ENCODE measurements around the gene SELENBP1.
A peak's percentile ranks its signal among the peaks of the same experiment; 100 is the strongest.
"Not testable (repeated sequence)": the region's sequence is repeated elsewhere in the genome, so short reads cannot be mapped to it uniquely, and the experiment has no call there.

SELENBP1 gene

DNA sequence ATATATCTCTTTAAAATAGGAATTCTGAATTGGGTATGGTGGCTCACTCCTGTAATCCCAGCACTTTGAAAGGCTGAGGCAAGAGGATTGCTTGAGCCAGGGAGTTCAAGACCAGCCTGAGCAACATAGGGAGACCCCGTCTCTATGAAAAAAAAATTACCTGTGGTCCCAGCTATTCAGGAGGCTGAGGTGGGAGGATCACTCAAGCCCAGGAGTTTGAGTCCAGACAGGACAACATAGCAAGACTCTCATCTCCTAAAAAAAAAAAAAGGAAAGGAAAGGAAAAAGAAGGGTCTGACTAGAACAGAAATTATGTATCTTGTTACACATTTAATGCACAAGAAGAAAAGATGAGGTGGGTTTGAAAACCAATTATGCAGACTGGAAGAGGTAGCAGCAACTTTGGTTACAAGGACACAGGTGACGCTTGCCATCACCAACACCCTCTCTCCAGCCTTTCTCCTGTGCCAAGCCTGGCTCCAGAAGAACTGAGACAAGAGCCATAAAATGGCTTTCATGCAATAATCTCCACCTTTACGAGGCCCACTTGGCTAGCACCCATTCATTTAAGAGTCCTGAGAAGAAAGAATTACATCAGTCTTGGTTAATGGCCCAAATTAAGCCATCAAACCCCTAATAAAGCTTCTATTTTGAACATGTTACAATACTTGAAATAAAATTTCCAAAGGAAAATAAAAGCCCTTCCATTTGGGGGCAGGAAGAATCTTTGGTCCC lies 4.8 kb upstream of the SELENBP1 start:
- no peak for DNase-seq

DNA sequence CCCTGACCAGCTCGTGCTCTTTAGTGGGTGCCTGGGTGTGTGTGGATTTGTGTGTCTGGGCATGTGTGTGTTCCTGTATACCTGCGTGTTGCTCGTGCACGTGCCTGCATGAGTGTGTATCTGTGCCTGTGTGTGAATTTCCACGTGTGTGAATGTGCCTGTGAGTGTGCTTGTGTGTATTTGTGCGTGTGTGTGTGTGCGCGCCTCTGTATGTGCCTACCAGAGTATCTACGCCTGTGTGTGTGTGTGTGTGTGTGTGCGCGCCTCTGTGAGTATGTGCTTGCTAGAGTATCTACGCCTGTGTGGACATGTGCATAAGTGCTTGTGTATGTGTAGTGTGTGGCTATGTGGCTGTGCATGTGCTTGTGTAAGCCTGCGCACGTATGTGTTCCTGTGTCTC lies 691 bp upstream of the SELENBP1 start:
- DNase-seq = no peak

DNA sequence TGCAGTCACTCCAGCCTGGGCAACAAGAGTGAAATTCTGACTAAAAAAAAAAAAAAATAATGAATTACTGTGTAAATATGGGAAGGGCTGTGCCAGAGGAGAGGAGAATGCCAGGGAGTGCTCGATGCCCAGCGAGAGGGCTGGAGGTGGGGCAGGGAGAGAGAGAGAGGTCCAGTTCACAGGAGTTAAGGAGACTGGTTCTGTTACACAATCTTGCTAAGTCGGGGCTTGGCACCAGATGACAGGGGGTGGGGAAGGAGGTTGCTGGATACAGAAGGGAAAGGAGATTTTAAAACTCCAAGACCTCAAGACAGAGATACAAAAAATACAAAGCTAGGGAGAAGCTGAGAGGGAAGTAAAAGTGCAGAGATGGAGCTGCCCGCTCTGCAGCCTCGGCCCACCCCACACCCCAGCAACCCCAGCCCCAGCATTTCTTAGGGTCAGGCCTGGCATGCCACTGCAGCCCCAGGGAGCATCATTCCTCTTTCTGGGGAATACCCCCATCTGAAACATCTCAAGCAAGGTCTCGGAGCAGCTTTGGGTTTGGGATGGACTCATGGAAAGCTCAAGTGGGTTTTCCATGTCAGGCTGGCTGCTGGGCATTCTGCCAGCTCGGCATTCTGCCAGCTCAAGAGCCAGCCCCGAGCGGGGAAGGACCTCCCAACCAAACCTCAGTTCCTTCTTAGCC lies 991 bp downstream of the SELENBP1 start:
- DNase-seq = peak; percentile 76

DNA sequence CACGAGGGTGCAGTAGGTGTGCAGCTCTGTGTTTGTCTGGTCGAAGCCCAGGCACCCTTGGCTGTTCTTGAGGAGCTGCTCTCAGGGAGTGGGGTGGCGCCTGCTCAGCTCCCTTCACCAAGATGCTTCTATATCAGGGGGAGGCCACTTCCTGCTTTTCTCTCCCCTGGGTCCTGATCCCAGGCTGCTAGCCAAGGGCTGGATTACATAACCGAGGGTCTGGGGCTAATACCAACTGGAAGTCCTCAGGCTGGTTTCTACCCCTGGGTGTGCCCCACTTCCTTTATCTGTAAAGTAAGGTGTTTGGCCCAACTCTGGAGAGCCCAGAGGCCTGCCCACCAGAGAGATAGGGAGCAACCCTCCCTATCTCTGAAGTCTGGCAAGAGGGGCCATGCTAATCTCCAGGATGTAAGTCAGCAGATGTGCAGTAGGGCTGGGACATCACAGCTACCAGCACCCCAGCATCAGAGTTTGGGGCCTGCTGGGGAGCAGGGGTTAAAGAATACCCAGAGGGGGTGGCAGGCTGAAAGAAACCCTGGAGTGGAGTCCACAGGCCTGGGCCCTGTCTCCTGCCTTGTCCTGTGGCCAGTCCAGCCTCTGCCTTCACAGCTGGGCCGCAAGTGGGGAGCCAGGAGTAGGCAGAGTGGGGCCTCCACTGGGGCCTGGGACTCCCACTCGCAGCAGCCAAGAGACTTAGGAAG lies 2.1 kb downstream of the SELENBP1 start:
- DNase-seq = no peak

DNA sequence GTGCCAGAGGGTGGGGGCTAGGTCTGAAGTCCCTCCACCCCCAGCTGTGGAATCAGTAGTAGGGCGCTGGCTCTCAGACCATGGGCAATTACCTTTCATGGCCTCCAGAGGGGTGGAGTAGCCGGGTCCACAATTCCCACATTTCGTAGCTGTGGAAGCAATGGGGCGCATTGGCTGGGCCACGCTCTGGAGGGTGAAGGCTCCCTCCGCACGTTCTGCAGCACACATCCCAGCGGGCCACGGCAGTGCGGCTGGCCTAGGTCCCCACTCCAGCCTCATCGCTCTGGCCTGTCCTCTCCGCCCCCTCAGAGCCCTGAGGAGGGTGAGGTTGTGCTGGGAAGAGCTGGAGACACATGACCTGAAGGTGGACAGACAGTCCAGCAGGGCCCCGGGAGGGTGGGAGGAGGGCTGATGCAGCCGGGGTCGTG lies 2.9 kb downstream of the SELENBP1 start:
- DNase-seq = no peak

DNA sequence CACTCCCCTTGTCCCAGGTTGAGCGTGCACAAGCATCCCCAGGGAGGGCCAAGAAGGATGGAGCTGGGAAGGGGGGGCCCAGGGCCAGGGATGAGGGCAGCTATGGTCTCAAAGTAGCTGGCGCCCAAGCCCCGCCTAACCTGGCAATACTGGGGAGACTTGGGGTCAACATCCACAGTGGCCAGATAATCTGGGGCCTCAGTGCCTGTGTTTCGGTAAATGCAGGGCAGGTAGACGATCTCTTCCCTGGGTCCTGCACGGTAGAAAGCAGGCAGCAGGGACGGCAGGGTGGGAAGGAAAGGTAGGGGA lies 3.2 kb downstream of the SELENBP1 start:
- no peak for DNase-seq

DNA sequence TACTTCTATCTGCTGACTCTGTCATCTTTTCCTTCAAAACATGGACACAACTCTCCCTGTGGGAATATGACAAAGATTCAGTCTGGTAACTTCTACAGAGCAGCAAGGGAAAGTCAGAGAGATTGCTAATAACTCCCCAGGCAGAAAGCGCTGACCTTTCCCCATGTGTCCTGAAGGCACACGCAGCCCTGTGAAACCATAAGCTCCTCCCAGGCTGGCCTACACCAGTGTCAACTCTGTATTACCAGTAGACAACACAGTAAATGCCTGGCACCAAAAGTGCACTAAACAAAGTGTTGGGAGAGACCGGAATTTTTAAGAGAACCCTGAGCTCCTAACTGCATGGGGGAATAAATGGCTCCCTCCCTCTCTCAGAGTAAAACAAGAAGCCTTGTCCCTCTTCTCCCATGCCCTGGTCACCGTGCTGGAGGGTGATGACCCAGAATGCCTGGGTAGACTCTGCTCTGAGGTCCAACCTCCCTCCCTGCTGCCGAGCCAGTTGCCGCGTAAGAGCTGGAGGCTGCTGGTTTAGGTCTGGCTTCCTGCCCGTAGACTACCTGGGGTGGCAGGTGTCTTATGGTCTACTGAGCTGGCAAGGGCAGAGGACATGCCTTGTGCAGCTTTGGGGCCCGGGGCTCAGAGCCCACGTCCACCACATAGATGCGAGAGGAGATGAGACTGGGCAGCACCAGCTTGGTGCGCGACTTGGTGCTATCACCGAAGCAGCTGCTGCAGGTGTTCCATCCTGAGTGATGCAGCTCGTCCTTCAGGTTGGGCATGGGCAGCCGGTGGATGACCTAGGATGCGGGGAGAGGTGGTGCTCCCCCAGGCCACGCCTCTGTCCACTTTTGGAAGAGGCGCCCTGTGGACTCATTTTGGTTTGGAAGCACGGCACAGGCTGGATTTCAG lies 3.9 kb downstream of the SELENBP1 start:
- DNase-seq = no peak

DNA sequence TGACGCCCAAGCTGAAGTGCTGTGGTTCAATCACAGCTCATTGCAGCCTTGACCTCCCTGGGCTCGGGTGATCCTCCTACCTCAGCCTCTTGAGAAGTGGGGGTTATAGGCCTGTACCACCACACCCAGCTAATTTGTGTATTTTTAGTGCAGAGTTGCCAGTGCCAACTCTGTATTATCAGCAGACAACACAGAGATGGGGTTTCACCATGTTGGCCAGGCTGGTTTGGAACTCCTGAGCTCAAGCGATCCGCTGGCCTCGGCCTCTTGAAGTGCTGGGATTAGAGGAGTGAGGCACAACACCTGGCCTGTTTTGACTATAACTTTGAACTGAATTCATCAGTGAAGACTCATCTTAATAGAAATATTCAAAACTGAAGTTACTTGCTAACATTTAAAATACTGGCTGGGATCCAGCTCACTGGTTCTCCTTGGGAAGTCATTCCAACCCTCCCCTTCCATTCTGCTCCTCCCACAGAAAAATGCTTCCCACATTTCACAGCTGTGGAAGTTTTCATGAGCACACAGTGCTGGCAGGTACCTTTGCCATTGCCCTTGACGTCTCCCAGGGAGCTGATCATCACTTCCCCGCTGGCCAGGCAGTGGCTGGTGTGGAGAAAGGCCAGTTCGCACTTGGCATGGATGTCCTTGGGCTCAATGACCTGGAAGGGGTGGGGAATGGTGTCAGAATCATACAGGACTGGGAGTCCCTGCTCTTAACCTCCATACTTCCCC lies 4.7 kb downstream of the SELENBP1 start:
- DNase-seq = no peak

DNA sequence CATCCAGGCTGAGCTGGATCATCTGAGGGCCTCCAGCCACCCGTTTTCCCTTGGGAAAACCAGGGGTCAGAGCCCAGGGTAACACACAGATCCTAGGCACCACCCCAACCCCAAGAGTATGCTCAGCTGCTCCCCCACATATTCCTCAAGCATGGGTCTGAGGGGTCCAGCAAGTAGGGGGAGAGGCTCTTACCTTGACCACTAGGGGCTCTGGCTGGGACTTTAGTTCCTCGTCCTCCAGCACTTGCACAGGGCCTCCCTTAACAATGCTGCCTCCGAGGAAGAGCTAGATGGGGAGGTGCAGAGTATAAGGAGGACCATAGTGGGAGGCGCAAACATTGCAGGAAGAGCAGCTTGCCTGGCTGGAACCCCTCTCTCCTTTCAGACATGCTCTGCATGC lies 7.5 kb downstream of the SELENBP1 start:
- DNase-seq = no peak

DNA sequence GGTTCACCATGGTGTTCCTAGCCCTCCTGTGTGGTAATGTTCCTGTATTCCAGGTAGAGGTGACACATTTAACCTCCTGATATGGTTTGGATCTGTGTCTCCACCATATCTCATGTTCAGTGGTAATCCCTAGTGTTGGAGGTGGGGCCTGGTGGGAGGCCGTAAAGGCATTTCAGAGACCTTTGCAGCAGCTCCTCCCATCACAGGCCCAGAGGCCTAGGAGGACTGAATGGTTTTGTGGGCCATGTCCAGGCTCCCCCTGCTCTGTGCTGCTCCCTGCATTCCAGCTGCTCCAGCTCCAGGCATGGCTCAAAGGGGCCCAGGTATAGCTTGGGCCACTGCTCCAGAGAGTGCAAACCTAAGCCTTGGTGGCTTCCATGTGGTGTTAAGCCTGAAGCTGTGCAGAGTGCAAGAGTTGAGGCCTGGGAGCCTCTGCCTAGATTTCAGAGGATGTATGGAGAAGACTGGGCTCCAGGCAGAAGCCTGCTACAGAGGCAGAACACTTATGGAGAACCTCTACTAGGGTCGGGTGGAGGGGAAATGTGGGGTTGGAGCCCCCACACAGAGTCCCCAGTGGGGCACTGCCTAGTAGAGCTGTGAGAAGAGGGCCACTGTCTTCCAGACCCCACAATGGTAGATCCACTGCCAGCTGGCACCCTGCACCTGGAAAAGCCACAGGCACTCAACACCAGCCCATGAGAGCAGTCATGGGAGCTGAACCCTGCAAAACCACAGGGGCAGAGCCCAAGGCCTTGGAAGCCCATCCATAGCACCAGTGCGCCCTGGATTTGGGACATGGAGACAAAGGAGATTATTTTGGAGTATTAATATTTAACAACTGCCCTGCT lies 10.0 kb downstream of the SELENBP1 start:
- no peak for DNase-seq

DNA sequence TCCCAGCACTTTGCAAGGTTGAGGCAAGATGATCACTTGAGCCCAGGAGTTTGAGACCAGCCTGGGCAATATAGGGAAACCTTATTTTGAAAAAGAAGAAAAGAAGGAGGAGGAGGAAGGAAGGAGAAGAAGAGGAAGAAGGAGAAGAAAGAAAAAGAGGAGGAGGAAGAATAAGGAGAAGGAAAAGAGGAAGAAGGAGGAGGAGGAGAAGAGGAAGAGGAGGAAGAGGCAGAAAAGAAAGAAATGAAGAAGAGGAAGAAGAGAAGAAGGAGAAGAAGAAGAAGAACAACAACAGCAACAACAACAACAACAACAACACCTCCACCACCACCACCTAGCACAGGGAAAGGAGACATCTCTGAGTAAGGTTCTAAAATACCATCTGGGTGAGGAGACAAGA lies 10.6 kb downstream of the SELENBP1 start:
- no peak for DNase-seq

DNA sequence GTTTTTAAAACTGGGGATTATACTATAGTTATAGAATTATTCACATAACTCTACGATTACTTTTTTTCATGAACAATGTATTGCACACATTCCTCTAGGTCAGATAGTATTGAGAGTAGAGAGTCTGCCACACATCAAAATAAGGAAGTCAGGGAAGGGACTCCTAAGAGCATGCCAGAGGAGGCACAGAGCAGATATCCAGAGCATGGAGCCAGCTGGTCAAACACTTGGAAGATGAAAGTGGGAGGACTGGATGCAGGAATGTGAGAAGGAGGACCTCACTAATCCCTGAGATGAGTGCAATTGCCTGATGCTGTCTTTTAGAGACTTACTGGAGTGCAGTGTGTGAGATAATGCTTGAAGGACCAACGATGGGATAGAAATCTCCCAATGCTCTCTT lies 15.8 kb downstream of the SELENBP1 start:
- DNase-seq = no peak

DNA sequence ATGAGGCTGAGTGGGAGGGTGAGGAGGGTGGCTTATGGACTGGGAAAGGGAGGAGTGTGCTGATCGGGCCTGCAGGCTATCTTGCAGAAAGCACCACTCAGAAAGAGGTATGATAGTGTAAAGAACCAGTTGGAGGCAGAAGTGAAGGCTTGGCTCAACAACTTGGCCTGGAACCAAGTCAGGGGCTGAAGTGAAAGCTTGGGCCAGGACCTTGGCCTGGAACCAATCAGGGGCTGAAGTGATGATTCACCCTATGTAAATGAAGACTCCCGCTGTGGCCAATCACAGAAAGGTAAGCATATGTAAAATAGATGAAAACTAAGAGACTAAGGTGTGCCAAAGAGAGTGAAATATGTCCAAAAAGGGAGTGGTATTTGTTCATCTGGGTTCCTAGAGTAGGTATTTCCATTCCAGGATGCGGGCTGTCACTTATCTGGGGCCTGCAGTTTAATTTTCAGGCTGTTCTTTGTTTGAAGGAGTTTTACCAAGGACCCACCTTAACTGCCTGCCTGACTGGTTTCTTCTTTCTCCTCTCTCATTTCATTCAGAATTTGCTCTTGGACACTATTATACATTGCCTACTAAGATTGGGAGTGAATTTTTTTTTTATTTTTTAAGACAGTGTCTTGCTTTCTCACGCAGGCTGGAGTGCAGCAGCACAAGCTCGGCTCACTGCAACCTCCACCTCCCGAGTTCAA lies 20.3 kb downstream of the SELENBP1 start:
- DNase-seq = no peak

DNA sequence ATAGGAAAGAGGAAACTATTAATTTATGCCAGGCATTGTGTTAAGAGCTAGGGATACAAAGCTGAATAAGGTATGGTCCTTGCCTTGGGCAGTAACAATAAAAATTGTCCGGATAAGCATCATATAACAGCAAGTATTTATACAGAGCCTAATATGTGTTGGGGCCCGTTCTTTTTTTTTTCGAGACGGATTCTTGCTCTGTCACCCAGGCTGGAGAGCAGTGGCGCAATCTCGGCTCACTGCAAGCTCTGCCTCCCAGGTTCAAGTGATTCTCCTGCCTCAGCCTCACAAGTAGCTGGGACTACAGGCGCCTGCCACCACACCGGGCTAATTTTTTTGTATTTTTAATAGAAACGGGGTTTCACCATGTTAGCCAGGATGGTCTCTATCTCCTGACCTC lies 22.2 kb downstream of the SELENBP1 start:
- not testable (repeated sequence) for DNase-seq

DNA sequence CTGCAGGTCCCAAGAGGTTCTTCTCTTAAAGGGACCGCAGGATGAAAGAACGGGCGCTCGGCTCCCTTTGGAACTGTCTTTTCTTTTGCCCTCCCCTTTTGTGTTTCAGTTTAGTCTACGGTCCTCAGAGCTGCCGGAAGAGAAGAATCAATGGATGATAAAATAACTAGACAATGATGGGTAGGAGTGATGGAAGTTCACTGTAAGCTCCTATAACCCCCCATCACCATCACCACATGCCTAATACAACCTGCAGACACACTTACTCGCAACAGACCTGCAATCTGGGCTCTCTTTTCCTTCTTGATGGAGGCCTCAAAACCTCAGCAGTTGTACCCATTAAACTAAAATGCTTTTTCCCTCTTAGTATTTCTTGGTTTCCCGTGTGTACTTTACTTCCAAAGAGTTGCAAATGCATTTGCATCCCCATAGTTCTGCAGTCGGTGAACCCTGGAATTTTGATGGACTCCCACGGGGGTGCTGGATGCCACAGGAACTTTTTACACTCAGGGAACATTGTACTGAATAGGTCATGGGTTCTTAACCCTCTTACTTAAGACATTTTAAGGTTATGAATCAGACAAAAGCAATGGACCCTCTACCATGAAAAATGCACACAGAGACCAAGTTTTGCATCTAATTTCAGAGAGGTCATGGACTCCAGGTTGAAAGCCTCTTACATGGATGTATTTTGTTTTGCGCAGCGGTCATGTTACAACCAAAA lies 24.8 kb downstream of the SELENBP1 start:
- DNase-seq = no peak

DNA sequence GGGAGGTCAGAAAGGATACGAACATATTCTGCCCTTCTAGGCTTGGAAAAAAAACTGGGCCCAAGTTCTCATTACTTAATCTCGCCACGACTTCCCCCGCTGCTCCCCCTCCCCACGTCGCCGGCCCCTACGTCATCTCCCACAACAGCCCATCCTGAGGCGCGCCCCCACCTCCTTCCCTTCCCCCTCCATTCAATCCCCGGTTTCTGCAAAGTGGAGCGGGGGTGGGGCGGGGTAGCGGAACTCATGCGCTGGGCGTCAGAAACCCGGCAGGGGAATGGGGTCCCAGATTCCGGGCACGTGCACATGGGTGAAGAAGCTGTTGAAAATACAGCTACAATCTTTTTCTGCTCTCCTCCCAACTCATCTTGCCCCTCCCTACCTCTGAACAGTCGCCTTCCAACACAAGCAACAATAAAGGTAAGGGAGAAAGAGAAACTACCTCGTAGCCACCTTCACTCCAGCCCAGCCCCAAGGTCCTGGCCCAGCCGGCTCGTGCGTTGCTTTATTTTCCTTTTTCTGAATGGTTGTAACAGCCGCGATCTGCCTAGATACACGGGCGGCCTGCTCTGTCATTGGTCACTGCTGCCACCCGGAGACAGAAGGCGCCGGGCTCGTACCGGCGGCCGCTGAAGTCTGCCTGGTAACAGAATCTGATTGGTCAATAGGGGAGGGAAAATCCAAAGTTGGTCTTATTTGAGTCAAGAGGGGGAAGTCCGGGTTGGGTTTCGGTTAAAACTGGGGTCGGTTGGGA lies 25.6 kb downstream of the SELENBP1 start, which contains the start of gene RFX5:
RFX5 (minus strand) TSS at position 484 of the 754 bp plus-strand sequence. CDS start 932 bp downstream, outside the sequence.
- DNase-seq = peak; percentile 93

DNA sequence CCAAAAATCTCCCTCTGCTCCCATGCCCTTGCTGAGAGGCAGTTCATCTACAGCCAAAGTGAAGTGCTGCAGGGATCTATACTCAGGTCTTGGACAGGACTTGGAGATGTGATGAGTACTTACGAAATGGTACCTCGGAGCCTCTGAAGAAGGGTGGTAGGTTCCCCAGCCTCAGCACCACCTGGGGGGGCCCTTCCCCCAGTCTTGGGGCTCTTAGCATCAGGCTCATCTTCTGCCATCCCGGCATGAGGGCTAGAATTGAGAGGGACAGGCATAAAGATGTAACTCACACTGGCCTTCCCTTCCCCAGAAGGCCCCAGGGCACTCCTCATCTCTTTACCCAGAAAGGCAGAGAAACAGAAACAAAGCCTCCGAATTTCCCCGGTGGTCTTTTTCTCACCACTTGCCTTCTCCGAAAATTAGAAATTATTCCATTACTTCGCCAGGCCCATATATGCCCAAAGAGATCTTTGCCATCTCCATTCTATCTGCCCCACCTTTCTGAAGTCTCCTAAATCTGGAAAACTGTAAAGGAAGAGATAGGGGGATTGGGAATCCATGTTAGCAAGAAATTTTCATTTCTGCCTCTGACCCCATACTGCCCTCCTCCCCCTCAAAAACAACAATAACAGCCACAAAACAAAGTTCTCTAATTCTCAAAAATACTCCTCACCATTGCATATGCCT lies 26.3 kb downstream of the SELENBP1 start:
- no peak for DNase-seq

DNA sequence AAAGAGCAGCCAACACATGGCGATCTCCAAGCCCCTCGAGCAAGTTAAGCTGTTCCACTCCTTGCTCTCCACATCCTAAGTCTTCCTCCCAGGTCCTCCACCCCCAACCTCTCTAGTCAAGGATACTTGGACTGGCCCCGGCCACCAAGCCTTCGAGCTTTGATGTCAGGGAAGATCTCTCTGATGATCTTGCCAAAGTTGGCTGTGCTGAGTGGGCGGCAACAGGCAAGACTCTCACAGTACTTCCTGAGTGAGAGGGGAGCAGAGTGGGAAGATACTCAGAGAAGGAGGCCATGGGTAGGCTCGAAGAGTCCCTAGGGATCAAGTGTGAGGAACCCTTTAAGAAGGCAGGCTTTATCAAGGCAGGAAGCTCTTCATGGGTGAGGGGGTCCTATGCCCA lies 28.2 kb downstream of the SELENBP1 start:
- no peak for DNase-seq

DNA sequence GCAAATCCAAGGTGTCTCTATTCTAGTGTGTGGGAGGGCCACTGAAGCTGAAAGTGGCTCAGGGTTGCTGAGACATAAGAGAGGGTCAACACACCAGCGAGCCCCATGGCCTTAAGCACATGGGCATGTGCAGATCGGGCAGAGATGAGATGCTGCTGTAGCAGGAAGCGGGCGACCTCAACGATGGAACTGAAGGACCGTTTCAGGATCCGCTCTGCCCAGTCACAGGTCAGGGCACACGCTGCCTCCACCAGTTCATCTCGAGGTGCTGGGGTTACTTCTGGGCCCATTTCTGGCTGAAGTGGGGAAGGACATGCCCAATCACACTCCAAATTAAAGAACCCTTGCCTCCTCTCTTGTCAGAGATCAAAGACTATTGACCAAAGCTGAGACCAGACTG lies 28.9 kb downstream of the SELENBP1 start:
- no peak for DNase-seq

Data from right forelimb (tissue), 1 donor.